Ectodermal cell (in vitro differentiated cells): Measurements from ENCODE around the gene VIPR2.

ENCODE experiments used
- H3K27ac ChIP-seq: 2 replicates; pipeline ENCODE4 v1.7.0; 2013; ENCODE audit warnings: mild to moderate bottlenecking, low read depth, low read length; ENCODE audit not compliant: insufficient read depth, poor library complexity, severe bottlenecking
- H3K27me3 ChIP-seq: 2 replicates; pipeline ENCODE4 v1.7.0; 2013; ENCODE audit warnings: mild to moderate bottlenecking, low read length; ENCODE audit not compliant: insufficient read depth, control insufficient read depth, poor library complexity, severe bottlenecking
- H3K36me3 ChIP-seq: one replicate; pipeline ENCODE4 v1.7.0; 2013; ENCODE audit warnings: low read length; ENCODE audit not compliant: control insufficient read depth, insufficient read depth
- H3K4me1 ChIP-seq: one replicate; pipeline ENCODE4 v1.7.0; 2013; ENCODE audit warnings: low read length; ENCODE audit not compliant: control insufficient read depth, insufficient read depth
- H3K4me3 ChIP-seq: 2 replicates; pipeline ENCODE4 v1.7.0; 2013; ENCODE audit warnings: low read depth, low read length, control low read depth; ENCODE audit not compliant: insufficient read depth
- H3K9me3 ChIP-seq: 2 replicates; pipeline ENCODE4 v1.7.0; 2013; ENCODE audit warnings: mild to moderate bottlenecking, low read length, moderate library complexity; ENCODE audit not compliant: control insufficient read depth
- WGBS, 2 experiments: methylation state at CpG; one replicate each; pipeline ENCODE4 v1.1.7; 2013; ENCODE audit warnings: missing lambda C conversion rate in 2 of 2; 5-methylcytosine and 5-hydroxymethylcytosine counted together

Gene VIPR2

DNA sequence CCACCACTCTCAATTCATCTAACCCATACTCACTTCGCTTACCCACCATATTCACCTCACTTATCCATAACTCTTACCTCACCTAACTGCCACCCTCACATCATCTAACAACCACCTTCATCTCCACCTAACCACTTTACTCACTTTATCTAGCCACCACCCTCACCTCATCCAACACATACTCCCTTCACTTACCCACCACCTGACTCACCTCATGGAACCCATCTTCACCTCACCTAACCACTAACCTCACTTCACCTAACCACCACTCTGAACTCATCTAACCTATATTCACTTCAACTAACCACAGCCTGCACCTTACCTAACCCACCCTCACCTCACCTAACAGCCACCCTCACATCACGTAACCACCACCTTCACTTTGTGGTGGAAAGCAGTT, 84.2 kb downstream of the VIPR2 start:
- no peak overlapping the region for H3K4me3 ChIP-seq
- H3K9me3 ChIP-seq, result no peaks in the 10 kb centered on the region
- H3K36me3 ChIP-seq, result no peaks in the 10 kb centered on the region
- H3K27ac ChIP-seq, result no peak overlapping the region
- 90 to 93% methylated on average over 2 of the region's 2 CpGs for WGBS, 2 experiments
- H3K4me1 ChIP-seq, result no peaks in the 10 kb centered on the region
- no peaks in the 10 kb centered on the region for H3K27me3 ChIP-seq

DNA sequence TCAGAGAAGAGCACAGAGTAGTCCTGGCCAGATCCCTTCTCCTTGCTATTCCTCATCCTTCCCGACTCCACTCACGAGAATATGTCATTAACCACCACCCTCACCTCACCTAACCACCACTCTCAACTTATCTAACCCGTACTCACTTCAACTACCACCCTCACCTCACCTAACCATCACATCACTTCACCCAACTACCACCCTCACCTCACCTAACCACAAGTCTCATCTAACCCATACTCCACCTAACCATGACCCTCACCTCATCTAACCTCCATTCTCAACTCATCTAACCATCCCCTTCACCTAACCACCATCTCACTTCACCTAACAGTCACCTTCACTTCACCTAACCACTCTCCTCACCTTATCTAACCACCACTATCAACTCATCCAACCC, 85.0 kb downstream of the VIPR2 start:
- Histone ChIP-seq H3K4me3 (no peak overlapping the region), H3K27ac (no peak overlapping the region)
- 89 to 93% methylated on average over 2 of the region's 3 CpGs for WGBS, 2 experiments

DNA sequence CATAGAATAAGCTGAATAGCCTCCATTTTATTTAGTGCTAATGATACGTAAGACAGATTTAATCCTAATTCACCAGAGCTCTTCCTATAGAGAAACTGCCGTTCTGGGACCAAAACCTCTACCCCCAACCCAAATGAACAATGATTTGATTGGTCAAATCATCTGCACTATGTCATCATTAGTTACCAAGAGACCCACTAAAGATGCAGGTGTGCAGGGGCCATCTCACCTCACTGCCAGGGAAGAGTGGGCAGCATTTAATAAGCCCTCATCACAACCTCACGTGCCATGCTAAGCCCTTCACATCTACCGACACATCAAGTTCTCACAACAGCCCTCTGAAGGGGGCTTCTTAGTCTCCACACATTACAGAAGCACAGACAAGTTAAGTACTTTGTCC, 87.0 kb downstream of the VIPR2 start:
- Histone ChIP-seq H3K27ac (no peak overlapping the region), H3K9me3 (no peaks in the 10 kb centered on the region), H3K4me3 (no peak overlapping the region), H3K4me1 (no peaks in the 10 kb centered on the region), H3K27me3 (no peaks in the 10 kb centered on the region), H3K36me3 (no peaks in the 10 kb centered on the region)
- WGBS, 2 experiments, result 88 to 89% methylated on average over 4 of the region's 4 CpGs

More for the DNA sequence above, 85.0 kb downstream of the VIPR2 start:
- Histone ChIP-seq H3K9me3 (no peaks in the 10 kb centered on the region), H3K4me1 (no peaks in the 10 kb centered on the region), H3K27me3 (no peaks in the 10 kb centered on the region), H3K36me3 (no peaks in the 10 kb centered on the region)

GRCh38 chr7:159056737-159057136, 87.9 kb downstream of the VIPR2 start:
- Histone ChIP-seq H3K4me3 (no peak overlapping the region), H3K27me3 (no peaks in the 10 kb centered on the region), H3K4me1 (no peaks in the 10 kb centered on the region), H3K36me3 (no peaks in the 10 kb centered on the region), H3K9me3 (no peaks in the 10 kb centered on the region), H3K27ac (no peak overlapping the region)
- WGBS, 2 experiments, result 81 to 84% methylated on average over 5 of the region's 5 CpGs

DNA sequence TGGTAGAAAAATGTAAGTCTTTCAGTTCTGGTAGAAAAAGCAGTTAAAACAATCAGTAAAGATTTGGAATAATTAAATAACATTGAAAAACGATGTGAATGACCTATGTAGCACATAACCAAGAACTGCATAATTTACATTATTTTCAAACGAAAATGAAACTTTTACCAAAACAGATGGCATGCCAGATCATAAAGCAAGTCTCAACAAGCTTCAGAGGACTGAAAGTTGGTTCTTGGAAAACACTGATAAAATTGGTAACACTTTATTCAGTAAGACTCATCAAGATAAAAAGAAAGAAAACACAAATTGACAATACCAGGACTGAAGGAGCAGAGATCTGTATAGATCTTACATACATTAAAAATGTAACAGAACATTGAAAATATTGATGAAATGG, 92.8 kb downstream of the VIPR2 start:
- H3K27ac ChIP-seq, result no peak overlapping the region
- H3K9me3 ChIP-seq, result no peaks in the 10 kb centered on the region
- H3K4me1 ChIP-seq, result no peaks in the 10 kb centered on the region
- no peaks in the 10 kb centered on the region for H3K27me3 ChIP-seq
- H3K4me3 ChIP-seq, result no peak overlapping the region
- WGBS, 2 experiments, result 88% methylated on average over 2 of the region's 2 CpGs; no CpG with 5 or more reads in 1 of the 2 experiments
- no peaks in the 10 kb centered on the region for H3K36me3 ChIP-seq

GRCh38 chr7:159050704-159051103, 94.0 kb downstream of the VIPR2 start:
- 85 to 100% methylated on average over 2 of the region's 2 CpGs for WGBS, 2 experiments
- Histone ChIP-seq H3K4me3 (no peak overlapping the region), H3K4me1 (no peaks in the 10 kb centered on the region), H3K9me3 (no peaks in the 10 kb centered on the region), H3K27me3 (no peaks in the 10 kb centered on the region), H3K36me3 (no peaks in the 10 kb centered on the region), H3K27ac (no peak overlapping the region)

GRCh38 chr7:159049266-159050025, 95.2 kb downstream of the VIPR2 start:
- peaks cover 5% of the 10 kb centered on the region for H3K9me3 ChIP-seq
- H3K4me3 ChIP-seq, result no peak overlapping the region
- H3K27me3 ChIP-seq, result no peaks in the 10 kb centered on the region
- no peak overlapping the region for H3K27ac ChIP-seq
- no peaks in the 10 kb centered on the region for H3K36me3 ChIP-seq
- H3K4me1 ChIP-seq, result no peaks in the 10 kb centered on the region
- 91% methylated on average over 15 of the region's 15 CpGs for WGBS, 2 experiments

DNA sequence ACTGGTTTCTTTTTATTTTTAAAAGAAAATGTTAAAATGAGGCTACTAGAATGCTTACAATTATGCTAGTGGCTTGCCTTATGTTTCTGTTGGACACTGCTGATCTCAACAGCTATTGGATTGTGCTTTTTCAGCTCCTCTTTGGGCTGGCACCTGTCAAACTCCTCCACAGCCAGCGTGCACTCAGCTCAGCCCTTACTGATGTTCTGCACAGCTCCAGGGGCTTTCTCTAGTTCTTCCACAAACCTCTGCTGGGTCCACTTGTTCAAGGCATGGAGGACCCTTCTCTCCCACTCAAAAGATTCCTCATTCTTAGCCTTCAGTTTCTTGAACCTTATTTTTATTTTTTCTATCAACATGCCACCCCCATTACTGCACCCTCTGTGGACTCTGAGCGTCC, 96.0 kb downstream of the VIPR2 start:
- H3K4me3 ChIP-seq, result no peak overlapping the region
- H3K27ac ChIP-seq, result no peak overlapping the region
- no peaks in the 10 kb centered on the region for H3K36me3 ChIP-seq
- 78 to 81% methylated on average over 2 of the region's 2 CpGs for WGBS, 2 experiments
- H3K27me3 ChIP-seq, result no peaks in the 10 kb centered on the region
- H3K9me3 ChIP-seq, result peaks cover 5% of the 10 kb centered on the region
- no peaks in the 10 kb centered on the region for H3K4me1 ChIP-seq

- 89% methylated on average over 2 of the region's 2 CpGs; no CpG with 5 or more reads in 1 of the 2 experiments for WGBS, 2 experiments
- Histone ChIP-seq H3K27me3 (no peaks in the 10 kb centered on the region), H3K4me3 (no peak overlapping the region), H3K4me1 (no peaks in the 10 kb centered on the region), H3K27ac (no peak overlapping the region), H3K36me3 (no peaks in the 10 kb centered on the region), H3K9me3 (peaks cover 5% of the 10 kb centered on the region)
Measured at GRCh38 chr7:159047536-159047935, 97.1 kb downstream of the VIPR2 start.

- Histone ChIP-seq H3K9me3 (peaks cover 5% of the 10 kb centered on the region), H3K36me3 (no peaks in the 10 kb centered on the region), H3K4me1 (no peaks in the 10 kb centered on the region), H3K4me3 (no peak overlapping the region), H3K27ac (no peak overlapping the region), H3K27me3 (no peaks in the 10 kb centered on the region)
- WGBS, 2 experiments, result 89 to 91% methylated on average over 6 of the region's 6 CpGs
Measured at GRCh38 chr7:159046300-159046699, 98.4 kb downstream of the VIPR2 start.
